Pancreas (tissue), 10 donors: ENCODE measurements around the gene PSME1. TPM values are rescaled to one million over a fixed set of nuclear protein-coding genes. Genes with fewer than 3 reads are reported as not detected.

Experiments
- ATAC-seq, 4 donors: fragments of 200-7000 bp; cut with Tn5 transposase; one replicate each; pipeline versions ENCODE4 v1.8.0 to v1.9.1; 2020; ENCODE audit warnings: mild to moderate bottlenecking in 4 of 4, moderate library complexity in 4 of 4
- DNase-seq, 6 donors: peaks; one replicate each; pipeline ENCODE4 v3.0.0-alpha.2; 2020
- FAIRE-seq: peaks from 2 replicates; lab custom pipeline; 2012; peaks lifted over from hg19 to GRCh38; lab: Jason Lieb, UNC
- H3K27ac ChIP-seq, 4 donors: fragments of 200-600 bp; sonication (generic); 1 replicate in 3 of 4; 2 replicates in 1 of 4; pipeline versions ENCODE4 v1.5.0 to v1.8.0; 2020
- H3K27me3 ChIP-seq, 4 donors: fragments of 200-600 bp; one replicate each; pipeline ENCODE4 v1.8.0; 2021
- H3K36me3 ChIP-seq, 3 donors: fragments of 200-600 bp; sonication (generic) in 1 of 3; one replicate each; pipeline versions ENCODE4 v1.5.0 to v1.8.0; 2020 to 2021
- H3K4me1 ChIP-seq, 3 donors: fragments of 200-600 bp; one replicate each; pipeline ENCODE4 v1.8.0; 2021
- H3K4me3 ChIP-seq, 4 donors: fragments of 200-600 bp; sonication (generic) in 2 of 4; one replicate each; pipeline versions ENCODE4 v1.5.0 to v1.8.0; 2020 to 2021
- H3K9me3 ChIP-seq, 4 donors: fragments of 200-600 bp; one replicate each; pipeline ENCODE4 v1.8.0; 2021
- CTCF ChIP-seq, 4 donors: fragments of 200-600 bp; sonication (generic) in 3 of 4; IDR thresholded peaks; one replicate each; pipeline versions ENCODE4 v1.5.0 to v1.8.0; 2021; ENCODE audit warnings: antibody characterized with exemption in 4 of 4
- WGBS, 2 donors: extraction: QIAGEN DNeasy Blood & Tissue Kit; methylation state at CpG; one replicate each; pipeline ENCODE4 v1.1.7; 2013; 5-methylcytosine and 5-hydroxymethylcytosine counted together
- intact Hi-C, 3 donors: fragments of 100-400 bp; cut with DNase I; formaldehyde crosslinking; loops; one replicate each; pipeline versions ENCODE4 v1.11.1 to v1.14.2; 2022
- polyA plus RNA-seq, 2 donors: library from polyadenylated mRNA; stranded (reverse); fragments of 200-250 nt; gene quantifications; one replicate each; pipeline ENCODE4 v1.2.3, GENCODE V29; 2013
- total RNA-seq, 6 donors: library from RNA; stranded (reverse); fragmentation: NEBNext Ultra II Directional in 4 of 6; extraction: Animal tissue kit (Norgen Biotek cat#: 25700) in 4 of 6; gene quantifications; one replicate each; pipeline versions ENCODE4 v1.2.1 to v1.2.4, GENCODE V29; 2021 to 2023
- donor health status: healthy with polysubstance abuse.
- donor health status: DM: no; HTN: no; CAD: no; lungs with moderate emphysema.
- donor health status: DM: no; HTN: no; CAD: no.
- donor health status: control.
- donor health status: control.
- donor health status: Bipolar disorder and iron deficiency.
- donor health status: DM: yes; HTN: yes; CAD: no.
- donor health status: DM: no; HTN: no; CAD: no.
- donor health status: DM: no; HTN: no; CAD: no.
- donor health status: DM: yes; HTN: yes; CAD: no.

PSME1 gene
- total and polyA plus RNA-seq, 8 donors, result 46.4 to 132 (median 84.6) TPM

- Histone ChIP-seq H3K36me3 (peaks cover 0 to 9% (median 6%) of the 10 kb centered on the region in 3 donors), H3K27ac (no peak overlapping the region), H3K4me1 (peaks cover 19 to 24% (median 22%) of the 10 kb centered on the region in 3 donors), H3K4me3 (no peak overlapping the region), H3K9me3 (no peaks in the 10 kb centered on the region), H3K27me3 (no peaks in the 10 kb centered on the region)
- ATAC-seq, result no peak
- WGBS, 2 donors, result 95% methylated on average over 2 of the region's 2 CpGs
- intact Hi-C loops, result no loop called here
- no peak for TF ChIP-seq CTCF (IDR thresholded peaks at IDR 0.05)
- no peak for DNase-seq
- no peak for FAIRE-seq
Observed at GRCh38 chr14:24127673-24128072, 8.3 kb upstream of the PSME1 start.

GRCh38 chr14:24129410-24129998 lies 6.5 kb upstream of the PSME1 start:
- DNase-seq, result no peak
- intact Hi-C loops, result no loop called here

GRCh38 chr14:24130380-24130716 lies 5.6 kb upstream of the PSME1 start, which contains the start of gene FITM1:
Gene FITM1 (plus strand): TSS chr14:24130659. CDS start chr14:24131564, 905 bp downstream.
- Histone ChIP-seq H3K27ac (peak within 1 kb of the TSS; percentile 76 to 87 (median 80)), H3K4me1 (peaks cover 19 to 30% (median 22%) of the 10 kb centered on the region in 3 donors), H3K9me3 (no peaks in the 10 kb centered on the region), H3K36me3 (no peaks in the 10 kb centered on the region), H3K27me3 (no peaks in the 10 kb centered on the region), H3K4me3 (no peak within 1 kb of the TSS)
- intact Hi-C loops, result no loop called here
- TF ChIP-seq CTCF (IDR thresholded peaks at IDR 0.05), result no peak
- DNase-seq (no peak), FAIRE-seq (no peak), ATAC-seq (peak in 1 of 4 donors; percentile 11)
- 72 to 81% methylated on average over 5 of the region's 5 CpGs for WGBS, 2 donors

More at GRCh38 chr14:24129410-24129998, 6.5 kb upstream of the PSME1 start:
- H3K9me3 ChIP-seq, result no peaks in the 10 kb centered on the region
- peaks cover 19 to 24% (median 22%) of the 10 kb centered on the region in 3 donors for H3K4me1 ChIP-seq
- no peak for TF ChIP-seq CTCF (IDR thresholded peaks at IDR 0.05)
- H3K4me3 ChIP-seq, result no peak overlapping the region
- FAIRE-seq (no peak), ATAC-seq (no peak)
- H3K27me3 ChIP-seq, result no peaks in the 10 kb centered on the region
- H3K36me3 ChIP-seq, result no peaks in the 10 kb centered on the region
- no peak overlapping the region for H3K27ac ChIP-seq
- WGBS, 2 donors, result 90 to 97% methylated on average over 8 of the region's 8 CpGs

- Histone ChIP-seq H3K27ac (peak overlapping the region; percentile 76 to 87 (median 80)), H3K36me3 (no peaks in the 10 kb centered on the region), H3K9me3 (no peaks in the 10 kb centered on the region), H3K4me1 (peaks cover 19 to 31% (median 22%) of the 10 kb centered on the region in 3 donors), H3K4me3 (no peak overlapping the region), H3K27me3 (no peaks in the 10 kb centered on the region)
- no peak for FAIRE-seq
- intact Hi-C loops, result no loop called here
- peak; percentile 53 to 71 (median 64) for ATAC-seq
- WGBS, 2 donors, result 28 to 32% methylated on average over 7 of the region's 7 CpGs
- no peak for TF ChIP-seq CTCF (IDR thresholded peaks at IDR 0.05)
- peak; percentile 68 to 87 (median 83) for DNase-seq
Observed at GRCh38 chr14:24130717-24131548, 5.1 kb upstream of the PSME1 start.
